ENCODE data around the gene MDM2.

Gene MDM2

DNA sequence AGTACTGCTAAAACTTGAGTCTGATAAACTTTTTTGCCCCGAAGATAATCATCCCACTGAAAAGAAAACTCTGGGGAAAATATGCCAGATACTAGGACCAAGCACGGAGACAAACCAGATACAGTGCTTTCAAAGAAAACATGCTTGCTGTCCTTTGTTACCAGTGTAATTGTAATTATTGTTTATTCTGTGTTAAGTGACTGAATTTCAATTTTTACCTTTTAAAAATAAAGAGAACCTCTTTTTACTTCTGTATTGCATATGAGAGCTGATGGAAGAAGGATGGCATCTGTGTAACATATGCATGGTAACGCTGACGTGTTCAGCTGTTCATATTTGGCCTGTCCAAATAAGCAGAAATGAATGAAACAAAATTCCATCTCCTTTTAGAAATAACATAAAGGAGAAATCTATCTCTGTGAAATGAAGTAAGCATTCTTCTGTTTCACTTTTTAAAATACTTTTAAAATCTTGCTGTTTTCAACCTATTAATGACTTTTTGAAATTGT, 39.5 kb upstream of the MDM2 start:
- Histone ChIP-seq H3K36me3 (ENCODE audit: control insufficient read depth in 5 of 5, insufficient read depth in 5 of 5, low read length in 5 of 5) (peaks cover 4 to 14% (median 10%) of the 10 kb centered on the region in 5 donors), H3K4me1 (ENCODE audit: control insufficient read depth in 5 of 5, insufficient read depth in 5 of 5, low read length in 5 of 5) (no peaks in the 10 kb centered on the region), H3K27ac (ENCODE audit: low read depth, low read length) (no peak overlapping the region), H3K4me3 (ENCODE audit: low read depth in 1 of 5, low read length in 5 of 5) (no peak overlapping the region), H3K9me3 (ENCODE audit: control insufficient read depth in 5 of 5, low read length in 5 of 5) (no peaks in the 10 kb centered on the region), H3K27me3 (ENCODE audit: control insufficient read depth in 5 of 5, insufficient read depth in 4 of 5, low read length in 5 of 5) (no peaks in the 10 kb centered on the region), H3K9ac (ENCODE audit: low read length in 5 of 5) (no peak overlapping the region)

- Histone ChIP-seq H3K36me3 (ENCODE audit: control insufficient read depth in 5 of 5, insufficient read depth in 5 of 5, low read length in 5 of 5) (peaks cover 4 to 6% (median 4%) of the 10 kb centered on the region in 5 donors), H3K27me3 (ENCODE audit: control insufficient read depth in 5 of 5, insufficient read depth in 4 of 5, low read length in 5 of 5) (no peaks in the 10 kb centered on the region), H3K4me1 (ENCODE audit: control insufficient read depth in 5 of 5, insufficient read depth in 5 of 5, low read length in 5 of 5) (no peaks in the 10 kb centered on the region), H3K9me3 (ENCODE audit: control insufficient read depth in 5 of 5, low read length in 5 of 5) (no peaks in the 10 kb centered on the region), H3K9ac (ENCODE audit: low read length in 5 of 5) (no peak overlapping the region), H3K27ac (ENCODE audit: low read depth, low read length) (no peak overlapping the region), H3K4me3 (ENCODE audit: low read depth in 1 of 5, low read length in 5 of 5) (no peak overlapping the region)
Observed at GRCh38 chr12:68769941-68770340, 38.0 kb upstream of the MDM2 start.

DNA sequence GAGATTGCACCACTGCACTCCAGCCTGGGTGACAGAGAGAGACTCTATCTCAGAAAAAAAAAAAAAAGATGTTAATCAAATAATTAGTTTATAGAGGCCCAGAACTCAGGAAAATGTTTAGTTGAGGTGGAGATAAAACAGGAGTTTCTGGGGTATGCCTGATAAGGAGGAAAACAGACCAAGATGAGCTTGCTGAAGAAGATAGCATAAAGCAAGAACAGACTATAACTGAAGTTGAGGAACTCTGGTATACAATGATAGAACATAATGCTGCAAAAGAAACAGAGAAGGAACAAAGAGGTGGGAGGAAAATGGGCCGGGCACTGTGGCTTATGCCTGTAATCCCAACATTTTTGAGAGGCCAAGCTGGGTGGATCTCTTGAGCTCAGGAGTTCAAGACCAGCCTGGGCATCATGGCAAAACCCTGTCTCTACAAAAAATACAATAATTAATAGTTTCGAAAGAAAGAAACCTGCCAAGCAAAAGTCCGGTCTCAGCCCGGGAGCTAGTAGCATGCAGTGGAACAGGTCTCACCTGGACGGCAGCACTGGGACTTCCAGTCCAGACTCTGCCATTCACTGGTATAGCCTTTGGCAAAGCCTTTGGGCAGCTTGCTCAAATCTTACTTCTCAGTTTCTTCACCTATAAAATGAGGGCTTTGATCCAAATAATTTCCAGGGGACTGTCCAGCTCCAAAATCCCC, 36.6 kb upstream of the MDM2 start:
- Histone ChIP-seq H3K9ac (ENCODE audit: low read length in 5 of 5) (no peak overlapping the region), H3K27ac (ENCODE audit: low read depth, low read length) (no peak overlapping the region), H3K36me3 (ENCODE audit: control insufficient read depth in 5 of 5, insufficient read depth in 5 of 5, low read length in 5 of 5) (peaks cover 4 to 6% (median 4%) of the 10 kb centered on the region in 5 donors), H3K27me3 (ENCODE audit: control insufficient read depth in 5 of 5, insufficient read depth in 4 of 5, low read length in 5 of 5) (no peaks in the 10 kb centered on the region), H3K9me3 (ENCODE audit: control insufficient read depth in 5 of 5, low read length in 5 of 5) (no peaks in the 10 kb centered on the region), H3K4me1 (ENCODE audit: control insufficient read depth in 5 of 5, insufficient read depth in 5 of 5, low read length in 5 of 5) (no peaks in the 10 kb centered on the region), H3K4me3 (ENCODE audit: low read depth in 1 of 5, low read length in 5 of 5) (no peak overlapping the region)

- H3K27me3 ChIP-seq (ENCODE audit: control insufficient read depth in 5 of 5, insufficient read depth in 4 of 5, low read length in 5 of 5) = no peaks in the 10 kb centered on the region
- H3K4me3 ChIP-seq (ENCODE audit: low read depth in 1 of 5, low read length in 5 of 5) = no peak overlapping the region
- no peak overlapping the region for H3K9ac ChIP-seq (ENCODE audit: low read length in 5 of 5)
- no peaks in the 10 kb centered on the region for H3K36me3 ChIP-seq (ENCODE audit: control insufficient read depth in 5 of 5, insufficient read depth in 5 of 5, low read length in 5 of 5)
- no peaks in the 10 kb centered on the region for H3K4me1 ChIP-seq (ENCODE audit: control insufficient read depth in 5 of 5, insufficient read depth in 5 of 5, low read length in 5 of 5)
- no peak overlapping the region for H3K27ac ChIP-seq (ENCODE audit: low read depth, low read length)
- no peaks in the 10 kb centered on the region for H3K9me3 ChIP-seq (ENCODE audit: control insufficient read depth in 5 of 5, low read length in 5 of 5)
Observed at GRCh38 chr12:68772714-68773113, 35.3 kb upstream of the MDM2 start.

DNA sequence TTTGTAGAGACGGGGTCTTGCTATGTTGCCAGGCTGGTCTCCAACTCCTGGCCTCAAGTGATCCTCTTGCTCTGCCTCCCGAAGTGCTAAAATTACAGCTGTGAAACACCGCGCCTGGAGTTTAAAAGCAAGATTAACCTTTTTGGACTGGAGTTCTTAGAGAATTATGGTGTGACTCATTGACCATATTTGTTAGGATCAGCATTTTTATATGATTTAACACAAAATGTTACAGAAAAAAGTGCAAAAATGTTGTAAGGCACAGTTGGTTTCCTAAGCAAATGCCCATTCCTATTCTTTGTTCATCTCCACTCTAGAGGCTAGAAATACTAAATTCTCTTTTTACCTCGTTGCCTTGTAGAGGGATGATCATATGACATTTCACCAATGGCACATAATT, 34.4 kb upstream of the MDM2 start:
- H3K4me1 ChIP-seq (ENCODE audit: control insufficient read depth in 5 of 5, insufficient read depth in 5 of 5, low read length in 5 of 5) = no peaks in the 10 kb centered on the region
- H3K27me3 ChIP-seq (ENCODE audit: control insufficient read depth in 5 of 5, insufficient read depth in 4 of 5, low read length in 5 of 5) = no peaks in the 10 kb centered on the region
- no peak overlapping the region for H3K27ac ChIP-seq (ENCODE audit: low read depth, low read length)
- no peaks in the 10 kb centered on the region for H3K36me3 ChIP-seq (ENCODE audit: control insufficient read depth in 5 of 5, insufficient read depth in 5 of 5, low read length in 5 of 5)
- no peak overlapping the region for H3K9ac ChIP-seq (ENCODE audit: low read length in 5 of 5)
- no peaks in the 10 kb centered on the region for H3K9me3 ChIP-seq (ENCODE audit: control insufficient read depth in 5 of 5, low read length in 5 of 5)
- no peak overlapping the region for H3K4me3 ChIP-seq (ENCODE audit: low read depth in 1 of 5, low read length in 5 of 5)

DNA sequence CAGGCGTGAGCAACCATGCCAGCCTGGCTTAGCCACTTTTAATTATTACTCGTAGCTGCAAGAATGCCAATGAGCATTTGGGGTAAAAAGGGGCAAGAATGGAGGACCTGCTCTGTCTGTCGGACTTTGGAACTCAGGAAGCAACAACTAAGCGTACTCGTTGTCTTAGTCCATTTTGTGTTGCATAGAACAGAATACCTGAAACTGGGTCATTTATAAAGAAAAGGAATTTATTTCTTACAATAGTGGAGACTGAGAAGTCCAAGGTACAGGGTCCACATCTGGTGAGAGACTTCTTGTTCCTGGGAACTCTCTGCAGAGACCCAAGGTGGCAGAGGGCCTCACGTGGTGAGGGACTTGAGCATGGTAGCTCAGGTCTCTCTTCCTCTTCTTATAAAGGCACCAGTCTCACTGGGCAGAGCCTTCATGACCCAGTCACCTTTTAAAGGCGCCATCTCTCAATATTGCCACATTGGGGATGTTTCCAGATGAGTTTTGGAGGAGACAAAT, 32.8 kb upstream of the MDM2 start:
- Histone ChIP-seq H3K27me3 (ENCODE audit: control insufficient read depth in 5 of 5, insufficient read depth in 4 of 5, low read length in 5 of 5) (no peaks in the 10 kb centered on the region), H3K9me3 (ENCODE audit: control insufficient read depth in 5 of 5, low read length in 5 of 5) (no peaks in the 10 kb centered on the region), H3K9ac (ENCODE audit: low read length in 5 of 5) (no peak overlapping the region), H3K4me1 (ENCODE audit: control insufficient read depth in 5 of 5, insufficient read depth in 5 of 5, low read length in 5 of 5) (no peaks in the 10 kb centered on the region), H3K36me3 (ENCODE audit: control insufficient read depth in 5 of 5, insufficient read depth in 5 of 5, low read length in 5 of 5) (no peaks in the 10 kb centered on the region), H3K4me3 (ENCODE audit: low read depth in 1 of 5, low read length in 5 of 5) (no peak overlapping the region), H3K27ac (ENCODE audit: low read depth, low read length) (no peak overlapping the region)

- Histone ChIP-seq H3K4me3 (ENCODE audit: low read depth in 1 of 5, low read length in 5 of 5) (no peak overlapping the region), H3K4me1 (ENCODE audit: control insufficient read depth in 5 of 5, insufficient read depth in 5 of 5, low read length in 5 of 5) (no peaks in the 10 kb centered on the region), H3K36me3 (ENCODE audit: control insufficient read depth in 5 of 5, insufficient read depth in 5 of 5, low read length in 5 of 5) (peaks cover 0 to under 1% (median 0%) of the 10 kb centered on the region in 5 donors), H3K9me3 (ENCODE audit: control insufficient read depth in 5 of 5, low read length in 5 of 5) (no peaks in the 10 kb centered on the region), H3K27me3 (ENCODE audit: control insufficient read depth in 5 of 5, insufficient read depth in 4 of 5, low read length in 5 of 5) (no peaks in the 10 kb centered on the region), H3K27ac (ENCODE audit: low read depth, low read length) (no peak overlapping the region), H3K9ac (ENCODE audit: low read length in 5 of 5) (no peak overlapping the region)
Observed at GRCh38 chr12:68776976-68777610, 30.9 kb upstream of the MDM2 start.

DNA sequence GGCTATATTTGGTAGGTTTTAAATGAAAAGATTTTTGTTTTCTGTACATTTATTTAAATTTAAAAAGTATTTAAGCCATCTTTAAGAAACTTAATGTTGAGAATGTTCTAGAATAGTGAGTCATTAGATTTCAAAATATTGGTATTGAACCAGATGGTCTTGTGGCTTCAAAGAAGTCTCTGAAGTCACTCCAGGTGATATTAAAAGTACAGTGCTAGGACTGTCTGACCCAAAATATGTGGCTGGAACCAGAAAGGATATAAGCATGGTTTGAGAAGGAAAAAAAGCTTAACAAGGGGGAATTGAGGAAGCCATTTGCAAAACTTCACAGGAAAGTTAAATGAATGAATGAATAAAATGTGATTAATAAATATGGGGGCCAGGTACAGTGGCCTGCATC, 28.7 kb upstream of the MDM2 start:
- no peak overlapping the region for H3K9ac ChIP-seq (ENCODE audit: low read length in 5 of 5)
- no peak overlapping the region for H3K27ac ChIP-seq (ENCODE audit: low read depth, low read length)

GRCh38 chr12:68780731-68781130, 27.2 kb upstream of the MDM2 start:
- H3K9ac ChIP-seq (ENCODE audit: low read length in 5 of 5) = no peak overlapping the region
- H3K9me3 ChIP-seq (ENCODE audit: control insufficient read depth in 5 of 5, low read length in 5 of 5) = no peaks in the 10 kb centered on the region

More for the DNA sequence above, 28.7 kb upstream of the MDM2 start:
- Histone ChIP-seq H3K4me1 (ENCODE audit: control insufficient read depth in 5 of 5, insufficient read depth in 5 of 5, low read length in 5 of 5) (peaks cover 0 to 4% (median 0%) of the 10 kb centered on the region in 5 donors), H3K36me3 (ENCODE audit: control insufficient read depth in 5 of 5, insufficient read depth in 5 of 5, low read length in 5 of 5) (peaks cover 0 to 4% (median 0%) of the 10 kb centered on the region in 5 donors), H3K9me3 (ENCODE audit: control insufficient read depth in 5 of 5, low read length in 5 of 5) (no peaks in the 10 kb centered on the region), H3K4me3 (ENCODE audit: low read depth in 1 of 5, low read length in 5 of 5) (no peak overlapping the region), H3K27me3 (ENCODE audit: control insufficient read depth in 5 of 5, insufficient read depth in 4 of 5, low read length in 5 of 5) (no peaks in the 10 kb centered on the region)

DNA sequence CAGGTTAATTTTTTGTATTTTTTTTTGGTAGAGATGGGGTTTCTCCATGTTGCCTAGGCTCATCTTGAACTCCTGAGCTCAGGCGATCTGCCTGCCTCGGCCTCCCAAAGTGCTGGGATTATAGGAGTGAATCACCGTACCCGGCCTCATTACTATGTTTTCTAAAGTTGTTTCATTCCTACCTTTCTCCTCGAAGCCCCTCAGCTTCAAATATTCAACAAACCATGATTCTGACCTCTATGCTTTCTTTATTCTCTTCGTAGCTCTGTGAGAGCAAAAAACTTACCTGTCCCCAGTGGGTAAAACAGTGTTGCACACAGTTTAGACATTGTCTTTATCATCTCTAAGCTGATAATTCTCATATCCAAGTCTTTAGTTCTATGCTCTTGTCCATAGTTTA, 26.2 kb upstream of the MDM2 start:
- Histone ChIP-seq H3K4me3 (ENCODE audit: low read depth in 1 of 5, low read length in 5 of 5) (no peak overlapping the region), H3K27me3 (ENCODE audit: control insufficient read depth in 5 of 5, insufficient read depth in 4 of 5, low read length in 5 of 5) (no peaks in the 10 kb centered on the region), H3K9me3 (ENCODE audit: control insufficient read depth in 5 of 5, low read length in 5 of 5) (no peaks in the 10 kb centered on the region), H3K9ac (ENCODE audit: low read length in 5 of 5) (no peak overlapping the region), H3K27ac (ENCODE audit: low read depth, low read length) (no peak overlapping the region), H3K36me3 (ENCODE audit: control insufficient read depth in 5 of 5, insufficient read depth in 5 of 5, low read length in 5 of 5) (peaks cover 0 to 4% (median 0%) of the 10 kb centered on the region in 5 donors), H3K4me1 (ENCODE audit: control insufficient read depth in 5 of 5, insufficient read depth in 5 of 5, low read length in 5 of 5) (peaks cover 0 to 10% (median 9%) of the 10 kb centered on the region in 5 donors)

More at GRCh38 chr12:68780731-68781130, 27.2 kb upstream of the MDM2 start:
- peaks cover 0 to 4% (median 0%) of the 10 kb centered on the region in 5 donors for H3K36me3 ChIP-seq (ENCODE audit: control insufficient read depth in 5 of 5, insufficient read depth in 5 of 5, low read length in 5 of 5)
- H3K4me3 ChIP-seq (ENCODE audit: low read depth in 1 of 5, low read length in 5 of 5) = no peak overlapping the region
- peaks cover 0 to 9% (median 7%) of the 10 kb centered on the region in 5 donors for H3K4me1 ChIP-seq (ENCODE audit: control insufficient read depth in 5 of 5, insufficient read depth in 5 of 5, low read length in 5 of 5)
- no peak overlapping the region for H3K27ac ChIP-seq (ENCODE audit: low read depth, low read length)
- H3K27me3 ChIP-seq (ENCODE audit: control insufficient read depth in 5 of 5, insufficient read depth in 4 of 5, low read length in 5 of 5) = no peaks in the 10 kb centered on the region

Measured in subcutaneous abdominal adipose tissue (tissue), 5 donors.